SU-DHL-6 (cell line): ENCODE data around the gene TMEM170B.

Source experiments
- EZH2phosphoT487 ChIP-seq: fragments of 200-600 bp; sonication (generic), shearing (Covaris generic); conservative IDR thresholded peaks from 2 replicates; pipeline ENCODE4 v1.6.1; 2018; ENCODE audit warnings: mild to moderate bottlenecking, antibody characterized with exemption, low read length, moderate library complexity, mixed read lengths
- TF ChIP-seq, protein P1 (sequence below): fragments of 200-600 bp; sonication (generic); IDR thresholded peaks from one replicate; pipeline ENCODE4 v1.5.1; 2017; ENCODE audit warnings: antibody characterized with exemption, mild to moderate bottlenecking, low read length, moderate library complexity; ENCODE audit not compliant: insufficient read depth, poor library complexity, severe bottlenecking

GRCh38 chr6:11585426-11586016, 48.0 kb downstream of the TMEM170B start:
- TF ChIP-seq, protein P1, sequence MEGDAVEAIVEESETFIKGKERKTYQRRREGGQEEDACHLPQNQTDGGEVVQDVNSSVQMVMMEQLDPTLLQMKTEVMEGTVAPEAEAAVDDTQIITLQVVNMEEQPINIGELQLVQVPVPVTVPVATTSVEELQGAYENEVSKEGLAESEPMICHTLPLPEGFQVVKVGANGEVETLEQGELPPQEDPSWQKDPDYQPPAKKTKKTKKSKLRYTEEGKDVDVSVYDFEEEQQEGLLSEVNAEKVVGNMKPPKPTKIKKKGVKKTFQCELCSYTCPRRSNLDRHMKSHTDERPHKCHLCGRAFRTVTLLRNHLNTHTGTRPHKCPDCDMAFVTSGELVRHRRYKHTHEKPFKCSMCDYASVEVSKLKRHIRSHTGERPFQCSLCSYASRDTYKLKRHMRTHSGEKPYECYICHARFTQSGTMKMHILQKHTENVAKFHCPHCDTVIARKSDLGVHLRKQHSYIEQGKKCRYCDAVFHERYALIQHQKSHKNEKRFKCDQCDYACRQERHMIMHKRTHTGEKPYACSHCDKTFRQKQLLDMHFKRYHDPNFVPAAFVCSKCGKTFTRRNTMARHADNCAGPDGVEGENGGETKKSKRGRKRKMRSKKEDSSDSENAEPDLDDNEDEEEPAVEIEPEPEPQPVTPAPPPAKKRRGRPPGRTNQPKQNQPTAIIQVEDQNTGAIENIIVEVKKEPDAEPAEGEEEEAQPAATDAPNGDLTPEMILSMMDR: peak; percentile 86
- no peak for TF ChIP-seq EZH2phosphoT487
